ENCODE results near the gene EMC8. TPM values are rescaled to one million over a fixed set of nuclear protein-coding genes. Genes with fewer than 3 reads are reported as not detected.
A peak's percentile ranks its signal among the peaks of the same experiment; 100 is the strongest.
"Not testable (repeated sequence)": the region's sequence is repeated elsewhere in the genome, so short reads cannot be mapped to it uniquely, and the experiment has no call there.

EMC8 gene
- total RNA-seq: 26.7 TPM

DNA sequence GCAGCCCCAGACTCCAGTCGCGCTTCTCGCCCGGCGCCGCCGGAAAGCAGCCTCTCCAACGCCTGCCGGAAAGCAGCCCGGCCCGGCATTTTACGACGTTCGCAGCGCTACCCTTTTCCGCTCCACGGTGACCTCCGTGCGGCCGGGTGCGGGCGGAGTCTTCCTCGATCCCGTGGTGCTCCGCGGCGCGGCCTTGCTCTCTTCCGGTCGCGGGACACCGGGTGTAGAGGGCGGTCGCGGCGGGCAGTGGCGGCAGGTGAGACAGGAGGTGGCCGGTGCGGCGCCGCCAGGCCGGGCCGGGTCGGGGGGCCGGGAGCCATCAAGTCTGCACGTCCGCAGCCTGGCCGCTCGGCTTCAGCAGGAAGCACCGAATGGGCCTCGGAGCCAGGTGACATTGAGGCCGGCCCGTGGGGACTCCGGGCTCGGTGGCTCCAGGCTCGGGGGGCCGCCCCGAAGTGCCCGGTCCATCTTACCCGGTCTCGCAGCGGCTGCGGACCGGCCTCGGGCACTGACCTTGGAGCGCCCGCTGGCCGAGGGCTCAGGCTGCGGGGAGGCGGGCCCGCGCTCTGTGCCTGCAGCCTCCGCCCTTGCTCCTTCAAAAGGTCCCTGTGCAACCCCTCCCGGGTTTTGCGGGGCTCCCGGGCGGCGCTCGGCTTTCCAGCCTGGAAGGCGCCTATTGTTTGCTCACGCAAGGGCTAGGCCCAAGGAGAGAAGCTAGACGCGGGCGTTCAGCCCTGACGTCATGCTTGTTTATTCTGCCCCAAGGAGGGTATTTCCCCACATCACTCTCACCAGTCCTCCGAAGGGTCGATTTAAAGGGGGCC, at the start of gene EMC8, which contains the start of gene COX4I1:
Gene EMC8, minus strand, starts transcription at position 48 of the 824 bp plus-strand sequence. CDS start 249 bp downstream, outside the sequence.
Gene COX4I1, plus strand, starts transcription at position 199 of the 824 bp plus-strand sequence. CDS start 1,511 bp downstream, outside the sequence.
- DNase-seq: peak; percentile 97

- peak; percentile 59 for DNase-seq
Measured at GRCh38 chr16:85848986-85849385, 49.6 kb upstream of the EMC8 start.

- DNase-seq: no peak
Measured at GRCh38 chr16:85847681-85848601, 48.6 kb upstream of the EMC8 start.

DNA sequence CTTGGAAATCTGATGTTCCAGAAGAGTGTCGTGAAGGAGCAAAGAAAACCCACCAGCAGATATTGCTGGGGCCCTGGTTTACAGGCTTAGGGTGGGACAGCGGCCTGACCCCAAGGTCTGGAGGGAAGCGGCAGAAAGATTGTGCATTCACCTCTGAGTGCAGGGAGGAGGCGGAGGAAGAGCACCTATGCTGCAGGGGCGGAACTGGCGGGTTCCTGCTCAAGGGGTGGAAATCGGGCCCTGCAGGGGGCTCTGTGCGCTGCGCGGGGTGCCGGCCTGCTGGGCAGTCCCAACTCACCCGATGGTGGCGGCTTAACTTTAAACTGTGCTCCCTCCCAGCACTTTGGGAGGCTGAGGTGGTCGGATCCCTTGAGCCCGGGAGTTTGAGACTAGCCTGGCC, 47.7 kb upstream of the EMC8 start:
- no peak for DNase-seq

GRCh38 chr16:85846461-85846860, 47.1 kb upstream of the EMC8 start:
- no peak for DNase-seq

- no peak for DNase-seq
Measured at GRCh38 chr16:85845266-85845665, 45.9 kb upstream of the EMC8 start.

DNA sequence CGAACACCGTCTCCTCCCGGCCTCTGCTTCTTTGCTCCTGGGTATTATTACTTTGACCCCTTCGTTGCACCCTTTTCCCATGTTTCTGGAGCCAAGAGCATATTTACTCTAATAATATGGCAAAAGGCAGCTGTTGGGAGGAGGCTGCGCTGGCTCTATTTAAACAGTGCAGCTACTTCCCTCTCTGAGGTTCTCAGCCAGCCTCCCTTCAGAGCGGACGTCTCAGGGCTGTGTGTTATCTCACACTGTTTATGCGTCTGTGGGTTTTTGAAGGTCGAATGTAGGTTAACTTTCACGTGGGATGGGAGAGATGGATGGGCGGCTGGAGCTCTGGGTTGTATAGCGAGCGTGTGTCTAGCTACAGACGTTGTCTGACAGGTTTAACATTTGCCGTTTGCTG, 45.4 kb upstream of the EMC8 start:
- peak; percentile 25 for DNase-seq

- DNase-seq: no peak
Measured at GRCh38 chr16:85844169-85844481, 44.8 kb upstream of the EMC8 start.

- DNase-seq: no peak
Measured at GRCh38 chr16:85843471-85844168, 44.3 kb upstream of the EMC8 start.

DNA sequence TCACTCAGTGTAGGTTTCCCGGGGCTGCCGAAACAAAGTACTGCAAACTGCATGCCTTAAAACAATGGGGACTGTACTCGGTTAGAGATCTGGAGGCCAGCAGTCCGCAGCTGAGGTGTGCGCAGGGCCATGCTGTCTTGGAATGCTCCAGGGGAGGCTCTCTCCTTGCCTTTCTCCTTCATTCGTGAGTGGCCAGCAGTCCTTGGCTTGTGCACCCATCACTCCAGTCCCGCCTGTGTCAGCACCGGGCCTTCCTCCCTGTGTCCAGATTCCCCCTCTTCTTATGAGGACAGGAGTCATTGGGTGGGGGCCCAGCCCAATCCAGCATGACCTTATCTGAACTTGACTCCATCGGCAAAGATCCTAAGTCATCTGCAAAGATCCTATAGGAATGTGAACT, 43.5 kb upstream of the EMC8 start:
- no peak for DNase-seq

DNA sequence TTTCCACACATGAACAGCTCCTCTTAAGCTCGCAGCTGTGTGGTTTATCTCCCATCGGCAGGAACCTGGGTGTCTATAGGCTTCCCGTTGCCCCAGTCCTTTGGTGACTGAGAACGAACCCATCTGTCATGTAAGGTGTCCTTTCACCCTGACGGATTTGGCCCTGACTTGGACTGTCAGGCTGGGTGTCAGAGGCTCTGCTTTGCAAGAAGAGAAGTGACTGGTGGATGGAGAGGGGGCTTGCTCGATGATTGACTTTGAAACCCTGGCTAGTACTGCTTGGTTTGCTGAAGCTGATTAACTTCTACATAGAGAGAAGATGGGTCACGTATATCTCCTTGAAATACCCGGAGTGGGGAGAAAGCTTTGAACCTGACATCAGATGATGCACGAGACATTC, 43.1 kb upstream of the EMC8 start:
- DNase-seq: no peak

- DNase-seq: no peak
Measured at GRCh38 chr16:85840801-85841200, 41.5 kb upstream of the EMC8 start.

- DNase-seq: no peak
Measured at GRCh38 chr16:85840395-85840794, 41.1 kb upstream of the EMC8 start.

DNA sequence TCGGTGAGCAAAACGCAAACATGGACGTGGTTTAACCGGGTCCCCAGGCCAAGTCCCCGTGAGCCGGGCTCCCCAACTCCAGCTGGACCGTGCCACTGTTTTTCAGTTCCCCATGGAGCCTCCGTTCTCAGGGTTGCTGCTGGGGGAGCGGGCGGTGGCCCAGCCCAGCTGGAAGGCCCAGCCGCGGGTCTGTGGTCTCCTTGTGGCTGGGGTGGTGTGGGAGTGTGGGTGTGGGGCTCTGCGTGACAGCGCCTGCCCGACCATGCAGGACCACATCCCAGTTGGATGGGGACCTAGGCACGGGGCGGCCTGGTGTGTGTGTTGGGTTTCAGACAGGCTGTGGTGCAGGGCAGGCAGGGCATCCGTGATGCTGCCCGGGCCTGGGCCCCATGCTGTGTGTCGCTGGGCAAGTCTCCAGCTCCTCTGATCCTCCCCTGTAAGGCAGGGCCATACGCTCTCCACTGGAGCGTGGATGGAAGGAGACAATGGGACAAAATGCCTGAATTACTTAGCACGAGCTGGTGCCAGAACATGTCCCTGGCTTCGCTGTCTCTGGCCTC, 40.4 kb upstream of the EMC8 start:
- DNase-seq: no peak

GRCh38 chr16:85838876-85839585, 39.7 kb upstream of the EMC8 start:
- no peak for DNase-seq

- no peak for DNase-seq
Measured at GRCh38 chr16:85838381-85838780, 39.0 kb upstream of the EMC8 start.

- not testable (repeated sequence) for DNase-seq
Measured at GRCh38 chr16:85837654-85838053, 38.3 kb upstream of the EMC8 start.

DNA sequence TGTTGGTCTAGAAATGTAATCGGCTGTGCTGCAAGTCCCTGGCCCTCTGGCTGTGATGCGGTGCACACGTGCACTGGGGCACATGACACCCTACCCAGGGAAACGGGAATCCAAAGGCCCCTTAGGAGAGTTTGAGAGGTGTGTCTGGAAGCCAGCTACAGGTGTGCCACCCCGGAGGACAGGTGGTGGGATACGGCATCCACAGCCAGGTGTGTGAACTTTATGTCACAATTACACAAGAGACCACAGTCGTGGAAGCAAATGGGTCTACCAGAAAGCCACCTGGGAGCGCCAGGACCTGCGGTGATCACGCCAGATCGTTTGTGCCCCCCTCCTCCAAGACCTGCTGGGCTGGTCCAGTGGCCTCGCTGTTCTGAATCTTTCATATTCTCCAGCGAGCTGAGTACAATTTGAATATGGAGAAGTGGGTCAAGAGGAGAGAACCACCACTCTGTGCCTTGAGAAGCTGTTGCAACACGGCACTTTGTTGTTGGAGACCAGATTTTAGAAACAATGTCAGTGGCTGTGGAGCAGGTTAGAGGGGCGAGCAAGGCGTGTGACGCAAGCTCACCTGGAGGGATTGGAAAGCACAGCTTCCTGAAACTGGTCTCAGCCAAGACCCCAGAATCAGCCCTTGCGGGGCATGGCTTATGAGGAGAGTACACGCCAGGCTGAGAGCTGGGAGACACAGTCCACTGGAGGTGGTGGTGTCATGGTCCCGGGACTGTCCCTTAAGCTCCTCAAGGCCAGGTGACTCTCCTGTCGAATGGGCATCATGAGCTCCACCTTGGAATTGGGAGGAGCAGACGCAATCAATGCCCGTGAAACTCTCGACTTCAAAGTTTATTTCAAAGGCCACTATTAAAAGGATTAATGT, 37.6 kb upstream of the EMC8 start:
- DNase-seq: no peak

DNA sequence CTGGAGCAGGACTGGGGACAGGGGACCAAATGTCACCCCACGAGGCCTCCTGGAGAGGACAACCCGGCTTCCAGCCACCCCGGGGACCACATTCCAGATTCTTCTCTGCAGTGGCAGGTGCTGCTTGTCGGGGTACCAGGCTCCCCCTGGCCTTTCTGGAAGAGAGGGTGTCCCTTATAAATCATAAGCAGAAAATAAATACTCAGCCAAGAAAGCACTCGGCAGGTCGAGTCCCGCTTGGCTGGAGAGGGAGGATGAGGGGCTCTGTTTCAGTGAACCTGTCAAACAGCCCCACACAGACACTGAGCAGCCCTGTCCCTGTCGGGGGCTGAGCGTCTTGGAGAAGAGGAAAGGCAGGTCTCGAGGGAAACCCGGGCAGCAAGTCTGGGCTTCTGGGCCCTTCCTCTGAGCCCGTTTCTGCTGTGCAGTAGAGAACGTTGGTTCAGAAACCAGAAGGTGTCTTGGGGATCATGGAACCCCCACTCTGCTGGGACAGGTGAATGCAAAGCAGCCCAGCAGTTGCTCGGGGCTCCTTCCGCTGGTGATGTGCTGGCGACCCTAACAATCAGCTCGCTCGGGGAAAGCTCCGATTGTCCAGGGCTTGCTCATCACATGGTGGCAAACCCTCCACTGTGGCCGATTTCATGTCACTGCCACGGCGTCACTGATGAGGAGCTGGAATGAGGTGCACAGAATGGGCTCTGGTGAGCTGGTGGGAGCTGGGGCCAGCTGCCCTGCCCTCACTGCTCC, 36.8 kb upstream of the EMC8 start:
- no peak for DNase-seq

DNA sequence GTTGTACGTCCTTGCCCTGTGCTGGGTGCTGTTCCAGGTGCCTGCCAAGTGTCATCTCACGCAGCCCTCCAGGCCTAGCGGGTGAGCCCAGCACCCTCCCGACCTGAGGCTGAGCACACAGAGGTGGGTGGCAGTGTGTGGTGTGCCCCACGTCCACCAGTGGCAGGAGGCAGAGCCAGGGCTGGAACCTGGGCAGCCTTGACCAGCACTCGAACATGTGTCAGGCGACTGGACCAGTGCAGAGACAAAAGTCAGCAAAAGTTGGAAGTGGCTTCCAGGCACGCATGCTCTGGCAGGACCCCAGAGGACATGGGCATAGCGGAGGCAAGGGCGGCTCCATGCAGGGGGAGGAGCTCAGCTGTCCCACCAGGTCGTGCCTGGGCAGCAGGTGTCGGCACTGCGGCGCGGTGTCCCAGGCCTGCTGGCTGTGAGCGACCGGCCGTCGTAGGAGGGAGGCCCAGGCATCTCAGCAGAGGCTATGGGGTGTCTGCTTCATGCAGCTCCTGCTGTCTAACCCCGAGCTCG, 35.9 kb upstream of the EMC8 start:
- DNase-seq: no peak
